COLO829 (cell line): ENCODE data around the gene SCGB3A1.

Source experiments
- DNase-seq: peaks from one replicate; pipeline ENCODE4 v3.0.0; 2012; ENCODE audit warnings: low spot score

The SCGB3A1 gene

DNA sequence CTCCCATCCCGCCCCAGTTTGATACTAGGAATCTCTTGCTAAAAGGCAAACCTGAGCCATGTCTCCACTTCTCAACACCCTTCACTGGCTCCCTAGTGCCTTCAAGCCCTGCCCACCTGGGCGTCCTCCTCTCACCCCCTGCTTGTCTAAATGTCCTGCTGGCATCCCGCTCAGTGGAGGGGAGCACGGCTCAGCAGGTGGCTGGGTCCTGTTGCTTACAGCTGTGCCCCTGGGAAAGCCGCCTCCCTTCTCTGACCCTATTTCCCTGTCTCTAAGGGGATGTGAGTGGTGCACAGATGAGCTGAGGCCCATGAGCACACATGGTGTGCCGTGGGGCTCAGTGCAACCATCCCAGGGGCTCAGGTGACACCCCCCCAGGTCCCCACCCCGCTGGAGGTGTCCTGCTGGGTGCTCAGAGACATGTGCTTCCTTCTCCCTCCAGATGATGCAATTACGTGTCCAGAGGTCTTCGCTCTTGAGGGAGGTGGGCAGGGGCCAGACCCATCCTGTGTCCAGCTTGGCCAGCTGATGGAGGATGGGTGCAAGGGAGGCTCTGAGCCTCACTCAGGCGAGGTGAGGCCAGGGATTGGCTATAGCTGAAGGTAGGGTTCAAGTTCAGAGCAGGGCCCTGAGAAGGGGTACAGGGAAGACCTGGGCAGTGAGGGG is 34.0 kb upstream of the SCGB3A1 start:
- no peak for DNase-seq

DNA sequence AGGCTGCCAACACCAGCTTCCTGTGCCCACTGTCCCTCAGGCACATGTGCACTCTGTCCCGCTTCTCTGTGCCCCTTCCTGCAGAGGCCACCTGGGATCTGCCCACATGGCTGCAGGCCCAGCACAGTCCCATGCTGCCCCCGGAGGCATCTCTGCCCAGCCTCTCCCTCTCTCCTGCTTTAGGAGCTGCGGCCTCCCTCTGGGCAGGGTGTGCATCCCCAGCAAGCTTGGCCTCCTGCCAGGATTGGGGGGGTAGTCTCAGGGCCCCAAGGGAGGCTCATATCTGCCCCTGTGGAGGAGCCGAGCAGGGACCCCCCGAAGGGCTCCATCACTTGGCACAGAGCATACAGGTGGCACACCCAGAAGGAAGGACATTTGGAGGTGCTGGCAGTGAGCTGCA is 33.3 kb upstream of the SCGB3A1 start:
- no peak for DNase-seq

DNA sequence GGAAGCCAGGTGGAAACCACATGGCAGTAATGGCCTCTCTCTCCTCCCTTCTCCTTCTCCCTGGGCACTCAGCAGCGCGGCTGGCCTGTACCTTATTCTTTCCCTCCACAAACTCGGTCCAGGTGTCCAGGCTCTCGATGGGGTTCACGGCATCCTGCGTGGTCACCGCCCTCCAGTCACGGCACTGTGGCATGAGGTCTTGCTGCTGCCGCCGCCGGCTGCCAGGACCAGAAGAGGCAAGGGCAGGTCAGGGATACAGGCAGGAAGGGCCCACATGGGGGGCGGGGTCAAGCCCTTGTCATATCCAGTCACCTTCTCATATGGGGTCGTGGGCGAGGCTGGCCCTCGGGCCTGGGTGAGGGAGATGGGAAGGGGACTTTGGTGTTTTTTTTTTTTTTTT is 32.5 kb upstream of the SCGB3A1 start:
- DNase-seq: no peak

DNA sequence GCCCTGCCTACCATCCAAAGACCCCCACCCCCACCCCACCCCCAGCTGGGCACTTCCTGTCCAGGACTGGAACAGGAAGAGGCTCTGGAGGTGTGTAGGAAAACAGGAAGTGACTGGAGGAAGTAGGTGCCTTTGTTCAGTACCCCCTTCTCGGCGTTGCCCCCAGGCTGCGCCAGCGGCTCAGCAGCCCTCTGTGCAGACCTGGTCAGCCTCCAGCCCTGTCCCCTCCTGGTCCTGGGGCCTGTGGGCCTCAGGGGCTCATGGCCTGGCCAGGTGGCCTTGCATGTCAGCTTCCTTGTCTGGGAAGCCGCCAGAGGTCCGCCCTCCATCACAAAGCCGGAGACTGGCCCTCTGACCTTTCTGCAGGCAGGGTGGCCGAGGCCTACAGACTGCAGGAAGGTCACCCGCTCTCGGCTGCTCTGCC is 32.1 kb upstream of the SCGB3A1 start:
- DNase-seq: no peak

DNA sequence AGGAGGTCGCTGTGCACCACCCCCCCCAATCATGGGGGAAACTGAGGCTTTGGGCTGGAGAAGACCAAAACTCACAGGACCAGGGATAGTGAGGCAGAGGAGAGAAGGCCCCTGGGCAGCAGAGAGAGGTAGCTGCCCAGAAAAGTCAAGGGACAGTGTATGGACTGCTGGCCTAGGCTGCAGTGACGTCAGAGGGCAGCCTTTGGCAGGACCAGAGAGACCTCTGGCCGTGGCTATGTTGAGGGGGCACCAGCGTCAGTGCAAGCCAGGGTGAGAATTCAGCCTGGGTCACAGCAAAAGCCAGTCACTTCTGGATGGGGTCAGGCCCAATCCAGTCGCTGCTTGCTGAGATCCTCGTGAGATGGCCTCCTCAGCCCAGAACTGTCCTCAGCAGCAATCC is 31.6 kb upstream of the SCGB3A1 start:
- DNase-seq: no peak

DNA sequence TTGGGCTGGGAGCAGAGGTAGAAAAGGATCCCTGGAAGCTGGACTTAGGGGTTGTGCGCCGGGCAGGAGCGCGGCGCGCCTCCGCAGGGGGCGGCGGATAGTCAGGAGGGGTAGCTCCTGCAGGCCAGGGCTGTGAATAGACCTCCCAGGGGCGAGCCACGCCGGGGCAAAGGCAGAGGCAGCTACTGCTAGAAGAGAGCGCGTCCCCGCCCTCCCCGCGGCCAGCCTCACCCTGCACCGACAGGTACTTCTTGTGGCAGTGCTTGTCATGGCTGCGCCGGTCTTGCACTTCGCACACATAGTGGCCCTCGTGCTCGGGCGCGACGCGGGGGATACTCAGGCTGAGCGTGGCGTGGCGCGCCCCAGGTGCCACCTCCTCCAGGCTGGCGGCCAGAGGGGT is 30.0 kb upstream of the SCGB3A1 start:
- DNase-seq: no peak

DNA sequence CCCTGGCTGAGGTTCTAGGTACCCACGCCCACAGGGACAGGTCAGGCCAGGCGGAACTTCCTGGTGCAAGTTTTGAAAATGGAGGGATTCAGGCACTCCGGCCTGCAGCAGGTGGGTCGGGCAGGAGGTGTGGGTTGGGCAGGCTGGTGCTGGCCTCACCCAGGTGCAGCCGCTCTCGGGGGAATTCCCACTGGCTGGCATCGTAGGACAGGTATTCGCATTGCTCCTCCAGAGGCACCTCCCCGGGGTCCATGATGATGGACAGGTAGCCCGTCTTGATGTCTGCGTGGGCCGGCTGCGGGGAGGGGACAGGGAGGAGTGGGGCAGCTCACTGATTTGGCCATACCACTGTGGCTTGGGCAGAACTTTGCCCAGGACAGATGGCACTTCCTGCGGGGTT is 28.7 kb upstream of the SCGB3A1 start:
- no peak for DNase-seq

DNA sequence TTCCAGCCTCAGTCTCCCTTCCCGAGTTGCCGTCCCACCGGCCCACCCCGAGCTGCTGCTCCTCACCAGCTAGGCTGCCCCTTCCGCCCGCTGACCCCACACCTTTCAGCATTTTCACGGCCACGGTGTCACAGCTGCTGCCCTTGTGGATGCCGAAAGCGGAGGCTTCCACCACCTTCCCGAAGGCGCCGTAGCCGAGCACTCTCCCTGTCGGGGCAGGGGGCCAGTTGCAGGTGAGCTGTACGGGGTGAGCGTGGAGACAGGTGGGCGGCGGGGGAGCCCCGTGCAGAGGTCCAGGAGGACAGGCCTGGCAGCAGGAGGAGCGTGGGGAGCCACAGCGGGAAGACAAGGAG is 28.2 kb upstream of the SCGB3A1 start:
- no peak for DNase-seq

DNA sequence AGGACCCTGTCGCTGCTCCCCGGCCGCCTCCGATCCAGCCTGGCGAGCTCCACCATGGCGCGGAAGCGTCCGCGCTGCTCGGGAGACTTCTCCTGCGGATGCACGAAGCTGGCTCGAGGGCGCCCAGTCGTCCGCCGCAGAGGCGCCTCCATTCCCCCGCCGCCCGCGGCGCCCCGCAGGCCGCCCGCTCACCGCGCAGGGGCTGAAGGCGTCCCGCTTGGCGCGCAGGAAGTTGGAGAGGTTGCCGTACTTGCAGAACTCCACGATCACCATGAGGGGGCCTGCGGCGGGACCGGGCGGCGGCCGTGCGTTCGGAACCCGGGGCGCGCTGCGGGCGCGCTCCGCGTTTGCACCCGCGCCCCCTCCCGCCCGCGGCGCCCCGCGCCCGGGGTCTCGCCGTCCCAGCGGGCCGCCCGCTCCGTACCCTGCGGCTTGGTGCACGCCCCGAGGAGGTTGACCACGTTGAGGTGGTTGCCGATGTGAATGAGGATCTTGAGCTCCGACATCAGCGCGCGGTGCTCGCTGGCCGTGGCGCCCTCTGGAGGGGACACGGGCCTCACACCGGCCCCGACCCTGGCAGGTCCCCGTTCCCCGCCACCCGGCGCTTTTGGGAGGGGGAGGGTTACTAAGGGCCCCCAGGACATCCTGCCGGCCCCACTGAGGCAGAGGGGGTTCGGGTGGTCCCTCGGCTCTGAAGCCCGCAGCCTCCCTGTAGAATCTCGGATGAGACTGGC is 27.7 kb upstream of the SCGB3A1 start:
- no peak for DNase-seq

DNA sequence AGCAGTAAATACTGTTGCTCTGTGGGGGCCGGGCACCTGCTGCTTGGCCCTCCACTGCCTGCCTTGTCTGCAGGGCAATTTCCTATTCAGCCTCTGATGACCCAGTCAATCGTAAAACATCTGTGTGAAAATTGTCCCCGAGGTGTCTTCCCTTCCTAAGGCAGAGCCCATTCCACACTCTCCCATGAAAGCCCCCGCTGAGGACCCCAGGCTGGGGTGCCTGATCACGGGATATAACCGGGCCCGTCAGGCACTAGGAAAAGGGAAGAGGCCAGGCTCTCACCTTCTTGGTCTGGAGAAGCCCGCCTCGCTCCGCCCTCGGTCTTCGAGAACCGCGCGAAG is 27.2 kb upstream of the SCGB3A1 start:
- no peak for DNase-seq

DNA sequence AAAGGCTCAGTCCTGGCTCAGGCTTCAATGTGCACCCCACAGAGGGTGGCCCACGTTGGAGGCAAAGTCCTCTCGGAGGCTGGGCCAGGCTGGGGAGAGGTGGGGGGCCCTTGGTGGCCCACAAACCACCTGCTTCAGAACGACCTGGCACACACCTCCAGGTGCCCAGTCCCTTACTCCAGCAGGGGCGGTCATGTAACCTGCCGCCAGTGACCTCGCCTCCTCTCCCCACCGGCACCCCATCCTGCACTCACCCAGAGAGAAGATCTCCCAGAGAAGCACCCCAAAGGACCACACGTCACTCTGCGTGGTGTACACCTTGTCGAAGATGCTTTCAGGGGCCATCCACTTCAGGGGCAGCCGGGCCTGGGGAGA is 22.5 kb upstream of the SCGB3A1 start:
- no peak for DNase-seq

DNA sequence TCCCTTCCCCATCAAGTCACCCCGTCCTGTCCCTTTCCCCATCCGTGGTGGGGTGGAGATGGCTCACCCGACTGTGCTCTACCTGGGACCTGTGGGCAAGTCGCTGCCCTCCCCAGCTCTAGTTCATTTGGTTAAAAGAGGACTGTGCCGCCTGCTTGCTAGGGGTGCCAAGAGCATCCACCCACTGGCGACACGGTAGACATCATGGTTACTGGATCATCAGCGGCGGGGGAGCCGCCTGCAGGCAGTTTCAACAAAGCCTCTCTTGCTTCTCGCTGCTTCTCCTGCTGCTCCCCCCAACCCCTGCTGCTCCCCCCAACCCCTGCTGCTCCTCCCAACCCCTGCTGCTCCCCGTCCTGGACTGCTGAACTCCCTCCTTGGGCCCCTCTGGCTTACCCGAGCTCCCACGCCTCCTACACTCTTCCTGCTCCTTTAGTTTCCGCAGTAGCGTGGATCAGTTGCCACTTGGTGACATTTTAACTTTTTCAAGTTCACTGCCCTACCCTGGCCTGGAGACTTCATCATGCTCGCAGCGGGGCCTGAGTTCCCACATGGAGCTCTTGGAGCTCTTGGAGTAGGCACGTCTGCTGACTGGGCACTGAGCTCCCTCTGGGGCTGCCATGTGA is 22.0 kb upstream of the SCGB3A1 start:
- DNase-seq: no peak

DNA sequence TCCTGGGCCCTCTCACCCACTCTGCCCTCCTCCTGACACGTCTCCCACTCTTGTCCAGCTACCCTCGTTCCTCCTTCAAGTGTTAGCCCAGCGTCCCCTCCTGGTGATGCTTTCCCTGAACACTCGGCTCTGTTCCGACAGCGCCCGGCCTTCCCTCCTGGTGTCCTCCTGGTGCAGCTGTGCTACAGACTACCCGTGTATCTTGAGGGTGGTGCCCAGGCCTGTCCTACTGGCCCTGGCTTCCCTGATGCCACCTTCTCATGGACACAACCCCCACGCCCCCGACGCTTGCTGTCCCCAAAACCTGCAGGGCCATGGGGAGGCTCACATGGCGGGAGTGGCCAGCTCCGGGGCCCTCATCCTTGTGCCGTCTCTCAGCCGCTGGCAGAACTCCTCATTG is 21.4 kb upstream of the SCGB3A1 start:
- DNase-seq: no peak

DNA sequence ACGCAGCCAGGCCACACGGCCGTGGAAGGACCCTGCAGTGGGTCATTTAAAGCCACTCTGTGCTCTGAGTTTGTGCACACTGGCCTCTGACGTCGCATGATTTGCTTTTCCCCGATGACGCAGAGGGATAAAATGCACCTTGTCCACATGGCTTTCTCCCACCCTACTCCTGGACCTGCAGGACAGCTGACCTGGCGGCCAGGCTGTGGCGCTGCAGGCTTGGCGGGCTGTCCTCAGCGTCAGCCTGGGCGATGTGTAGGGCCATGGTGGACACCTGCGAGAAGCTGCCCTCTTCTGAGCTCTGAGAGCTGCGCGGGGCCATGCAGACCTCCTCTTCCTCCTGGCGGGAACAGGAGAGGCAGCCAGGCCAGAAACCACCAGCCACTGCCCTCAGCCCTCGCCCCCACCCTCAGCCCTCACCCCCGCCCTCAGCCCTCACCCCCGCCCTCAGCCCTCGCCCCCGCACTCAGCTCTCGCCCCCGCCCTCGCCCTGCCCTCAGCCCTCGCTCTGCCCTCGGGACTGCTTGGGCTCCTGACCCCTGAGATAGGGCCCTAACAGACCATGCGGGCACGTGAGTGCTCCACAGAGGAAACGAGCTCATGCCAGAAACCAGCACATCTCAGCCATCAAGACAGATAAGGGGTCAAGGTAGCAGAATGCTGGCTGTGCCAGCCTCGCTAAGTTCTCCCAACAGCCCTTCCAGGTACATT is 20.0 kb upstream of the SCGB3A1 start:
- no peak for DNase-seq

DNA sequence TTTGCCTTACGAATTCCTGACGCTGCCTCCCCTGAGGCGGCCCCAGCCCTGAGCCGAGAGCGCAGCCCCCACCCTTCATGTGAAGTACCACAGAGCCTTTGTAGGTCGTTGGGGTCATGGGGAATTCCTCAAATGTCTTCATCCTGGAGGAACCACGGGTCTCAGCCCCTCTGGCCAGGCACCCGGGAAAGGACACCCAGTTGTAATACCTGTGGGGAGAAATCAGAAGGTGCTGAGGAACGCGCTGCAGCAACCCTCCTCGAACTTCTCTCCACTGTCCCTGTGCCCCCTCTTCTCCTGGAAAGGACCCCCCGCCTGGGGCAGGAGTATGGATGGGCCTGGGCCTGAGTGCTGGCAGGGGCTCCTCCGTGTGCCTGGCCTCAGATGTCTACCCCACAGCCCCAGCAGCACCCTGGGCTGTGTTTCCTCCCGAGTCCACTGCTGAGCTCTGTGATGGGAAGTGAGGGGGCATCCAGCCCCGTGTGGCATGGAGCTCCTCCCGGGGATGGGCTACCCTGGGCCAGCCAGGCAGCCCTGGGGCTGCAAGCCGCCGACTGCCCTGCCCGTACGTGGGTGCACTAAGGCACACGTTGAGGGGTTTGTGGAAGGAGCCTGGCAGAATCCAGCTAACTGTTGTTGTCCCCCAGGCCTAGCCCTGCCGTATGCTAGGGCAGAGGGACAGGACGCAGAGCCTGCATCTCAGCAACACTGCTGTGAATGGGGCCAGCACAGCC is 18.7 kb upstream of the SCGB3A1 start:
- DNase-seq: no peak

DNA sequence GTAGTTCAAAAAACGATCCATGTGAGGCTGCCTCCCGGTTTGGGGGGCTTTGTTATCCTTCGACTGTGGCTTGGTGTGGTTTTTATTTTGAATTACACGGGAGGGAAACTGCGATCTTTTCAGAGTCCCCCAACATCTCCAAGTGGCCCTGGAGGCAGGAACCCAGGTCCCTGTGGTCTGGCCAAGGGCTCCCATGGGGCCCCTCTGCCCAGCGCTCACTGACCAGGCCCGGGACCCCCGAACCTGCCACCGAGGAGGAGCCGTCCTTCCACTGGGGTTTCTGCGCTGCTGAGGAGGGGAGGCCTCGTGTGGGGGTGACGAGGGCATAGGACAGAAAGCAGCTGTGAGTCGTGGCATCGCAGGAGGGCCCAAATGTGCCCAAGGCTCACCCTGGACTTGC is 18.1 kb upstream of the SCGB3A1 start:
- no peak for DNase-seq

DNA sequence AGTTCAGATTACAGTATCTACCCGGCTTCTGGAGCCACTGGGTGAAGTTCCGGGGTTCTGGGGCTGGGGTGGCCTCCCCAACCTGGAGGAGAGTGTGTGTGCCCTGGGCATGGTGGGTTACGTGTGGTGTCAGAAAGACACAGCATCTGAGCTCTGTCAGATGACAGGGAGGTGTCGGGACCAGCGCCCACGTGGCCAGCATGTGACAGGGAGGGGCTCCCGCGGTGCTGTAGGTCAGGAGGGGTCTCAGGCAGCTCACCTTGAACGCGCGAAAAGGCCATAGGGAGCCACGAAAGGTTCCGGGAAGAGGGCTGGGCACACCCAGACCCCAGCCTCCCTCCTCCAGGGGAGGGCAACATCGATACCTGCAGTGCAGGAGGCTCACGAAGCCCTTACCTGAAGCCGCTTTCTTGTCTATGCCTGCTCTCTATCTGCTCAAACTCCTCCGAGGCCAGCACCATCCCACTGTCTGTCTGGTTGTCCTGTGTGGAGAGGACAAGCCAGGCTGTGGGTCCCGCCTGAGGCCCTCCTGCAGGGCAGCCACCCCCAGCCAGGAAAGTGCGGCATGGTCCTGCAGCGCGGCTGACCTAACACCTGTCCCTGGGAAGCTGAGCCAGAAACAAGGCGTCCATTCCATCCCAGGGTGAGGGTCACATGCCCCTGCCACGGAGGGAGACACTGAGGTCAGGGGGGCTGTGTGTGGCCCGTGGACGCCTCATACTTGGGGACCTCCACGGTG is 17.4 kb upstream of the SCGB3A1 start:
- DNase-seq: no peak

DNA sequence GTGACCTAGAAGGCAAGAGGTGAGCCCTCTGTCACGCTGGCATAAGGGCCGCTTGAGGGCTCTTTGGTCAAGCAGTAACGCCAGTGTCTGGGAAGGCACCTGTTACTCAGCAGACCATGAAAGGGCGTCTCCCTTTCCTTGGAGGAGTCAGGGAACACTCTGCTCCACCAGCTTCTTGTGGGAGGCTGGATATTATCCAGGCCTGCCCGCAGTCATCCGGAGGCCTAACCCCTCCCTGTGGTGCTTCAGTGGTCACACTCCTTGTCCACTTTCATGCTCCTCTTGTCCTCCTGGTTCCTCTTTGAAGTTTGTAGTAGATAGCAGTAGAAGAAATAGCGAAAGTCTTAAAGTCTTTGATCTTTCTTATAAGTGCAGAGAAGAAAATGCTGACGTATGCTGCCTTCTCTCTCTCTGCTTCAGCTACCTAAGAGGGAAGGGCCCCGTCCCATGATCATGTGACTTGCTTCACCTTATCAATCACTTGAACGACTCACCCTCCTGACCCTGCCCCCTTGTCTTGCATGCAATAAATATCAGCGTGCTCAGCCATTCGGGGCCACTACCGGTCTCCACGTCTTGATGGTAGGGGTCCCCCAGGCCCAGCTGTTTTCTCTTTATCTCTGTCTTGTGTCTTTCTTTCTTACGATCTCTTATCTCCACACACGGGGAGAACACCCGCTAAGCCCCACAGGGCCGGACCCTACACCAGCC is 16.7 kb upstream of the SCGB3A1 start:
- DNase-seq: no peak

DNA sequence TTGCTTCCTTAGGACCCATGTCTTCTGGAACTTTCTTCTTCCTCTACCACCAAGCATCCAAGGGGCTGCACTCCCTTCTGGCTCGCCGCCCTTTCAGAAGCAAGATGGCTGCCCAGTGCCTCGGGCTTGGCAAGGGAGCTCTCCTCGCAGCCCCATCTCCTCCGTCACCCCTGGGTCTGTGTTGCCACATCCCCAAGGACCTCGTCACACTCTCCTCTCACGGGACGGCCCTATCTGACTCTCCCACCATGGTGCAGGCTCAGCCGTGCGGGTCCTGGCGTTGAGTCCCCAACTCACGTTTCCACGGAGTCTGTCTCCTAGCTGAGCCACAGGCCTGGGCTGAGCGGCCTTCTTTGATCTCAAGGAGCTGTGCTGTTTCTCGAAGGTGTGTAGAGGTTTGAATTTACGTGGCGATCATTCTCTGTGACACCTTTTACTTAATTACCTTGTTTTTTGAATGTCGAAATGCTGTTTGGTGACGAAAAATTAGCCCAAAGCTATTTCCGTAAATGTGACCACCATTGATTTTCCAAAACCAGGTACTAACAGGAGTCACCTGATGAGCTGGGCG is 15.0 kb upstream of the SCGB3A1 start:
- no peak for DNase-seq

DNA sequence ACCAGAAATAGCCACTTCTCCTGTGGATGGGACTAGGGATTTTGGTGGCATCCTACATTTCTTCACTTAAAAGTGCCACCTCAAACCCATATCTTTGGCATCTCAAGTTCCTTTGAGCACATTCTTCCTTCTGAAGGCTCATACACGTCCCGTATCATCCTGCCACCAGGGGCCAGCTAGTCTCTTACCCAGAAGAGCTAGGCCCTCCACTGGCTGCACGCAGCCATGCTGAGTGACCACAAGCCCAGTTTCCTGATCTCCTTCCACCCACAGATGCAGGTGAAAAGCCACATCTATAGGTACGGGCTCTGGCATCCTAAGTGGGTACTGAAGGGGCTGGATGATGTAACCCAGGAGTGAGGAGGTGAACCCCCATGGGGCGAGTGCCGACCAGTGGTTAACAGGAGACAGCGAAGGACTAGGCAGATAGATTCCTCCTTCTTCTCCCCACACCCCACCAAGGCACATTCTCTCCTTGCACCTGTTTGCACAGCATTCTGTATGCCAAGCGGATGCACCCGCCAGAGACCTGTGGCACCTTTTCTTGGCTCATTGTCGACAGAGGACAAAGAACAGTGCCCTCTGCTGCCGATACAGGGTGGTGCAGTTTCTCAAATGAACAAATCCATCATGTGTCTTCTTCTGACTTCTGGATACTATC is 14.4 kb upstream of the SCGB3A1 start:
- DNase-seq: peak; percentile 25
